HG02981 (cell line): ENCODE results near the gene ITIH5.
"Not testable (repeated sequence)": the region's sequence is repeated elsewhere in the genome, so short reads cannot be mapped to it uniquely, and the experiment has no call there.

Source experiments
- ATAC-seq: cut with Tn5 transposase; IDR thresholded peaks from one replicate; pipeline ENCODE4 v1.9.1; 2021; ENCODE audit warnings: mild to moderate bottlenecking, moderate library complexity; ENCODE audit not compliant: unreplicated experiment

The ITIH5 gene

GRCh38 chr10:7689591-7689990, 22.8 kb upstream of the ITIH5 start:
- ATAC-seq: no peak

GRCh38 chr10:7687228-7687907, 20.6 kb upstream of the ITIH5 start:
- ATAC-seq: peak; percentile 99

- ATAC-seq: no peak
Measured at GRCh38 chr10:7686351-7687171, 19.8 kb upstream of the ITIH5 start.

- not testable (repeated sequence) for ATAC-seq
Measured at GRCh38 chr10:7680078-7680477, 13.3 kb upstream of the ITIH5 start.

GRCh38 chr10:7679256-7679655, 12.5 kb upstream of the ITIH5 start:
- no peak for ATAC-seq

GRCh38 chr10:7672341-7673134, 5.8 kb upstream of the ITIH5 start:
- ATAC-seq: no peak

- no peak for ATAC-seq
Measured at GRCh38 chr10:7670157-7670556, 3.4 kb upstream of the ITIH5 start.

GRCh38 chr10:7667262-7668141, 736 bp upstream of the ITIH5 start:
- no peak for ATAC-seq

GRCh38 chr10:7665767-7666166, 999 bp downstream of the ITIH5 start:
- no peak for ATAC-seq

- no peak for ATAC-seq
Measured at GRCh38 chr10:7664707-7665106, 2.1 kb downstream of the ITIH5 start.

GRCh38 chr10:7662522-7662921, 4.2 kb downstream of the ITIH5 start:
- no peak for ATAC-seq

- ATAC-seq: no peak
Measured at GRCh38 chr10:7659560-7659959, 7.2 kb downstream of the ITIH5 start.

GRCh38 chr10:7657552-7657951, 9.2 kb downstream of the ITIH5 start:
- no peak for ATAC-seq

- not testable (repeated sequence) for ATAC-seq
Measured at GRCh38 chr10:7657079-7657478, 9.7 kb downstream of the ITIH5 start.

- no peak for ATAC-seq
Measured at GRCh38 chr10:7651853-7652470, 14.8 kb downstream of the ITIH5 start.

- no peak for ATAC-seq
Measured at GRCh38 chr10:7649673-7650300, 17.0 kb downstream of the ITIH5 start.

GRCh38 chr10:7647062-7647664, 19.6 kb downstream of the ITIH5 start:
- no peak for ATAC-seq

- ATAC-seq: no peak
Measured at GRCh38 chr10:7642491-7643011, 24.2 kb downstream of the ITIH5 start.
